HS-27A (cell line): ENCODE results near the gene VAX1.
"Not testable (repeated sequence)": the region's sequence is repeated elsewhere in the genome, so short reads cannot be mapped to it uniquely, and the experiment has no call there.

Source experiments
- DNase-seq: peaks from one replicate; pipeline ENCODE4 v3.0.0-alpha.2; 2012; ENCODE audit warnings: low read depth, missing footprints

Gene VAX1

GRCh38 chr10:117134306-117135025 is 3.6 kb downstream of the VAX1 start:
- no peak for DNase-seq

GRCh38 chr10:117134056-117134305 is 4.1 kb downstream of the VAX1 start:
- DNase-seq, result no peak

- no peak for DNase-seq
Measured at GRCh38 chr10:117133273-117134055, 4.6 kb downstream of the VAX1 start.

- no peak for DNase-seq
Measured at GRCh38 chr10:117132751-117133231, 5.3 kb downstream of the VAX1 start.

- DNase-seq, result no peak
Measured at GRCh38 chr10:117131376-117132327, 6.4 kb downstream of the VAX1 start.

- DNase-seq, result no peak
Measured at GRCh38 chr10:117130862-117131375, 7.2 kb downstream of the VAX1 start.

- no peak for DNase-seq
Measured at GRCh38 chr10:117130346-117130745, 7.7 kb downstream of the VAX1 start.

GRCh38 chr10:117126645-117127044 is 11.4 kb downstream of the VAX1 start:
- DNase-seq, result not testable (repeated sequence)

- DNase-seq, result no peak
Measured at GRCh38 chr10:117126034-117126433, 12.0 kb downstream of the VAX1 start.

GRCh38 chr10:117112220-117112619 is 25.9 kb downstream of the VAX1 start:
- no peak for DNase-seq

GRCh38 chr10:117107238-117107637 is 30.8 kb downstream of the VAX1 start:
- DNase-seq, result no peak

- no peak for DNase-seq
Measured at GRCh38 chr10:117096599-117097201, 41.4 kb downstream of the VAX1 start.

- no peak for DNase-seq
Measured at GRCh38 chr10:117094856-117095255, 43.2 kb downstream of the VAX1 start.

GRCh38 chr10:117092386-117092785 is 45.7 kb downstream of the VAX1 start:
- no peak for DNase-seq

- DNase-seq, result no peak
Measured at GRCh38 chr10:117090834-117091233, 47.2 kb downstream of the VAX1 start.

GRCh38 chr10:117087521-117087920 is 50.5 kb downstream of the VAX1 start:
- no peak for DNase-seq

GRCh38 chr10:117086546-117086945 is 51.5 kb downstream of the VAX1 start:
- DNase-seq, result no peak

GRCh38 chr10:117084421-117085246 is 53.4 kb downstream of the VAX1 start:
- DNase-seq, result not testable (repeated sequence)
